GM23338 (cell line): Measurements from ENCODE around the gene KCNK4. TPM values are rescaled to one million over a fixed set of nuclear protein-coding genes. Genes with fewer than 3 reads are reported as not detected.

Experiments used
- ATAC-seq: fragments of 200-7000 bp; cut with Tn5 transposase; 3 replicates; pipeline ENCODE4 v1.9.1; 2020
- DNase-seq: peaks from one replicate; pipeline ENCODE4 v3.0.0-alpha.2; 2015; ENCODE audit warnings: low spot score
- H2AFZ ChIP-seq: fragments of 200-600 bp; sonication (generic); 2 replicates; pipeline ENCODE4 v1.8.0; 2016; ENCODE audit warnings: antibody characterized with exemption, mild to moderate bottlenecking, moderate library complexity
- H3F3A ChIP-seq: fragments of 200-600 bp; sonication (generic); replicated peaks from 2 replicates; pipeline ENCODE4 v1.8.0; 2017; ENCODE audit warnings: antibody characterized with exemption, mixed run types, low read depth
- H3K27ac ChIP-seq: fragments of 200-600 bp; sonication (generic); 2 replicates; pipeline ENCODE4 v1.6.1; 2016; ENCODE audit warnings: low read depth
- H3K27me3 ChIP-seq: fragments of 200-600 bp; sonication (generic); 2 replicates; pipeline ENCODE4 v1.8.0; 2016; ENCODE audit warnings: mild to moderate bottlenecking, mixed run types, moderate library complexity; ENCODE audit not compliant: insufficient read depth
- H3K36me3 ChIP-seq: fragments of 200-600 bp; sonication (generic); 2 replicates; pipeline ENCODE4 v1.8.0; 2016; ENCODE audit warnings: mild to moderate bottlenecking; ENCODE audit not compliant: insufficient read depth
- H3K4me1 ChIP-seq: fragments of 200-600 bp; sonication (generic); 2 replicates; pipeline ENCODE4 v1.8.0; 2016; ENCODE audit warnings: mild to moderate bottlenecking, moderate library complexity; ENCODE audit not compliant: insufficient read depth
- H3K4me2 ChIP-seq: fragments of 200-600 bp; sonication (generic); 2 replicates; pipeline ENCODE4 v1.7.1; 2017; ENCODE audit warnings: mixed run types
- H3K4me3 ChIP-seq: fragments of 200-600 bp; sonication (generic); 2 replicates; pipeline ENCODE4 v1.6.1; 2016; ENCODE audit warnings: mixed run types
- H3K79me2 ChIP-seq: fragments of 200-600 bp; sonication (generic); replicated peaks from 2 replicates; pipeline ENCODE4 v1.8.0; 2017; ENCODE audit warnings: mild to moderate bottlenecking; ENCODE audit not compliant: insufficient read depth
- H3K9me2 ChIP-seq: fragments of 200-600 bp; sonication (generic); 2 replicates; pipeline ENCODE4 v1.8.0; 2017; ENCODE audit not compliant: insufficient read depth
- H4K20me1 ChIP-seq: fragments of 200-600 bp; sonication (generic); replicated peaks from 2 replicates; pipeline ENCODE4 v1.8.0; 2017; ENCODE audit warnings: mild to moderate bottlenecking; ENCODE audit not compliant: insufficient read depth
- H3K27ac Mint-ChIP-seq: 2 replicates; pipeline ENCODE4 v1.8.0; 2020; ENCODE audit warnings: inconsistent platforms, mild to moderate bottlenecking, moderate library complexity, mixed read lengths
- H3K27me3 Mint-ChIP-seq: 3 replicates; pipeline ENCODE4 v1.8.0; 2022; ENCODE audit warnings: low read depth, mild to moderate bottlenecking, moderate library complexity, mixed read lengths, inconsistent platforms; ENCODE audit not compliant: insufficient read depth, poor library complexity
- H3K36me3 Mint-ChIP-seq: 3 replicates; pipeline ENCODE4 v1.8.0; 2021; ENCODE audit warnings: low read depth, mild to moderate bottlenecking, inconsistent platforms, moderate library complexity, mixed read lengths
- H3K4me1 Mint-ChIP-seq: 3 replicates; pipeline ENCODE4 v1.8.0; 2020; ENCODE audit warnings: mild to moderate bottlenecking, inconsistent platforms, mixed read lengths
- H3K4me3 Mint-ChIP-seq: 3 replicates; pipeline ENCODE4 v1.8.0; 2021; ENCODE audit warnings: moderate library complexity, mild to moderate bottlenecking, inconsistent platforms, mixed read lengths
- H3K9me3 Mint-ChIP-seq: 3 replicates; pipeline ENCODE4 v1.8.0; 2020; ENCODE audit warnings: moderate library complexity, mild to moderate bottlenecking, inconsistent platforms, mixed read lengths
- CREB1 ChIP-seq: fragments of 250-450 bp; sonication (Bioruptor Pico); IDR thresholded peaks from 2 replicates; pipeline ENCODE4 v1.5.0; 2020; ENCODE audit warnings: low read depth, mild to moderate bottlenecking, moderate library complexity
- EZH2 ChIP-seq: fragments of 200-600 bp; sonication (generic); IDR thresholded peaks from one replicate; pipeline ENCODE4 v1.8.0; 2017; ENCODE audit warnings: antibody characterized with exemption, mild to moderate bottlenecking, low read depth; ENCODE audit not compliant: unreplicated experiment
- EZH2phosphoT487 ChIP-seq: fragments of 200-600 bp; sonication (generic); IDR thresholded peaks from one replicate; pipeline ENCODE4 v1.8.1; 2018; ENCODE audit warnings: antibody characterized with exemption; ENCODE audit not compliant: unreplicated experiment
- JUNB ChIP-seq: IDR thresholded peaks from one replicate; pipeline ENCODE4 v1.6.1; 2016; ENCODE audit warnings: antibody characterized with exemption; ENCODE audit not compliant: unreplicated experiment
- NANOG ChIP-seq: IDR thresholded peaks from 2 replicates; pipeline ENCODE4 v1.6.1; 2016; ENCODE audit warnings: antibody characterized with exemption, borderline replicate concordance
- POLR2AphosphoS5 ChIP-seq: IDR thresholded peaks from 2 replicates; pipeline ENCODE4 v1.6.1; 2016; ENCODE audit warnings: antibody characterized with exemption, low read depth
- ZNF114 ChIP-seq: fragments of 250-450 bp; sonication (Bioruptor Pico); IDR thresholded peaks from 2 replicates; pipeline ENCODE4 v1.5.0; 2020; ENCODE audit warnings: mild to moderate bottlenecking, moderate library complexity
- ZNF331 ChIP-seq: fragments of 250-450 bp; sonication (Bioruptor Pico); IDR thresholded peaks from 2 replicates; pipeline ENCODE4 v1.5.0; 2020; ENCODE audit warnings: low read depth, mild to moderate bottlenecking, moderate library complexity
- polyA plus RNA-seq: library from polyadenylated mRNA; unstranded; fragments of >200 nt; fragmentation: Nextera tagmentation; extraction: Ambion mirVana; gene quantifications from 2 replicates; pipeline ENCODE4 v1.2.1, GENCODE V29; 2016
- total RNA-seq: library from RNA; depleted of rRNA; stranded (reverse); fragments of >200 nt; shearing (Covaris generic); gene quantifications from 2 replicates; pipeline ENCODE4 v1.2.3, GENCODE V29; 2014
- TF ChIP-seq, protein P1 (sequence below): IDR thresholded peaks from one replicate; pipeline ENCODE4 v1.6.1; 2018; ENCODE audit warnings: antibody characterized with exemption; ENCODE audit not compliant: unreplicated experiment
- TF ChIP-seq, protein P2 (sequence below), 2 experiments: fragments of 200-600 bp in 1 of 2; sonication (generic) in 1 of 2; conservative IDR thresholded peaks; 2 replicates each; pipeline versions ENCODE4 v1.5.1 to v1.6.1; 2016 to 2017; ENCODE audit warnings: antibody characterized with exemption in 2 of 2, low read depth in 2 of 2, mild to moderate bottlenecking in 2 of 2, moderate library complexity in 1 of 2
- TF ChIP-seq, protein P3 (sequence below): IDR thresholded peaks from 2 replicates; pipeline ENCODE4 v1.6.1; 2016; ENCODE audit warnings: antibody characterized with exemption

The KCNK4 gene
- total and polyA plus RNA-seq, 2 experiments from 2014 or later = 1.0 TPM; not detected in 1

DNA sequence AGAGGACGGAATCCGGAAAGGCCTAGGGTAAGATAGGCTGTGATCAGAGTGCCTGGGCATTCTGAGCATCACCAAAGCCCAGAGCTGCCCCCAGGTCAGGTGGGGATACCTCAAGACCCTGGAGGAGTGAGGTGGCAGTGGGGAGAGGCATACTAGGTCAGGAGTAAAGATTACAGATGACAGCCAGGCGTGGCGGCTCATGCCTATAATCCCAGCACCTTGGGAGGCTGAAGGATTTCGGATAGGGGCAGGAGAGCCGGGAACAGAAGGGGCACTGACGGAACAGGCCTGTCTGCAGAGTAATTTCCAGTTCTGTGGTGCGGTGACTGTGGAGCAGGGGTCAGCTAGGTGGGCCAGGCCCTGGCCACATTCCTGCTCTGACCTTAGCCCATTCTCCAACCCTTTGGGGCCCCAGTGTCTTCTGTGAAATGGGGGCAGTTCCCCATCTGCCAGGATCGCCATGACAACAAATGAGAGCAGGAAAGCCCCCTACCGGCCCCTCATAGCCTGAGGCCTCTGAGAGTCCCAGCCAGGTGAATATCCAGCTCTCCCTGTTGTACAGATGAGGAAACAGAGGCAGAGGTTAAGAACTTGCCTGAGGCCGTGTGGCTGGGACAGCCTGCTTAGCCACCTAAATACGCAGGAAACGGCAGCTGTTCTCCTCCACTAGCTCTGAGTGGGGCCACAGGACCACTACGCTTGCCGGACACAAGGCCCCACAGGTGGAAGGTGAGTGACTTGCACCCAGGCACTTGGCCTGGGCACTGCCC lies 15.9 kb upstream of the KCNK4 start (continued):
- TF ChIP-seq, protein P1, sequence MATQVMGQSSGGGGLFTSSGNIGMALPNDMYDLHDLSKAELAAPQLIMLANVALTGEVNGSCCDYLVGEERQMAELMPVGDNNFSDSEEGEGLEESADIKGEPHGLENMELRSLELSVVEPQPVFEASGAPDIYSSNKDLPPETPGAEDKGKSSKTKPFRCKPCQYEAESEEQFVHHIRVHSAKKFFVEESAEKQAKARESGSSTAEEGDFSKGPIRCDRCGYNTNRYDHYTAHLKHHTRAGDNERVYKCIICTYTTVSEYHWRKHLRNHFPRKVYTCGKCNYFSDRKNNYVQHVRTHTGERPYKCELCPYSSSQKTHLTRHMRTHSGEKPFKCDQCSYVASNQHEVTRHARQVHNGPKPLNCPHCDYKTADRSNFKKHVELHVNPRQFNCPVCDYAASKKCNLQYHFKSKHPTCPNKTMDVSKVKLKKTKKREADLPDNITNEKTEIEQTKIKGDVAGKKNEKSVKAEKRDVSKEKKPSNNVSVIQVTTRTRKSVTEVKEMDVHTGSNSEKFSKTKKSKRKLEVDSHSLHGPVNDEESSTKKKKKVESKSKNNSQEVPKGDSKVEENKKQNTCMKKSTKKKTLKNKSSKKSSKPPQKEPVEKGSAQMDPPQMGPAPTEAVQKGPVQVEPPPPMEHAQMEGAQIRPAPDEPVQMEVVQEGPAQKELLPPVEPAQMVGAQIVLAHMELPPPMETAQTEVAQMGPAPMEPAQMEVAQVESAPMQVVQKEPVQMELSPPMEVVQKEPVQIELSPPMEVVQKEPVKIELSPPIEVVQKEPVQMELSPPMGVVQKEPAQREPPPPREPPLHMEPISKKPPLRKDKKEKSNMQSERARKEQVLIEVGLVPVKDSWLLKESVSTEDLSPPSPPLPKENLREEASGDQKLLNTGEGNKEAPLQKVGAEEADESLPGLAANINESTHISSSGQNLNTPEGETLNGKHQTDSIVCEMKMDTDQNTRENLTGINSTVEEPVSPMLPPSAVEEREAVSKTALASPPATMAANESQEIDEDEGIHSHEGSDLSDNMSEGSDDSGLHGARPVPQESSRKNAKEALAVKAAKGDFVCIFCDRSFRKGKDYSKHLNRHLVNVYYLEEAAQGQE = no peak
- no peak for TF ChIP-seq EZH2phosphoT487

DNA sequence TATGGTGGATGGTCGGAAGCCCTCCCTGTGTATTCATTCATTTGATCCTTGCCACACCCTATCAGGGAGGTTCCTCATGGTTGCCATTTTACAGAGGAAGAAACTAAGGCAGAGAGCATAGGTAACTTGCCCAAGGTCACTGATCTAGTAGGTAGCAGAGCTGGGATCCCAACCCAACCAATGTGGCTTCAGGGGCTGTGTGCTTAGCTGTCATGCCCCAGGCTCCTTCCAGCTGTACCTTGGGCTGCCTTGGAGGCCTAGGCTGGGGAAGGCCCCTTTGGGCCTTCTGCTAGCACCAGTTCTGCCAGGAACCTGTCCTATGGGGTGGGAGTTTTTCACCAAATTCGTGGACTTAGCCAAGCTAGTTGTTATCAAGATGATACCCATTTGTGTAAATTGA lies 15.3 kb upstream of the KCNK4 start:
- H3K79me2 ChIP-seq = no peaks in the 10 kb centered on the region
- H3K27me3 ChIP-seq = no peaks in the 10 kb centered on the region
- no peaks in the 10 kb centered on the region; the same call in 1 of the 3 replicates for H3K36me3 Mint-ChIP-seq
- ATAC-seq (no peak), DNase-seq (no peak)
- H3K4me1 Mint-ChIP-seq = peaks cover 12% of the 10 kb centered on the region; the same call in 2 of the 3 replicates
- no peaks in the 10 kb centered on the region for H3K36me3 ChIP-seq
- H3K9me2 ChIP-seq = no peaks in the 10 kb centered on the region
- peaks cover 8% of the 10 kb centered on the region; the same call in 1 of the 2 replicates for H3F3A ChIP-seq
- H4K20me1 ChIP-seq = no peaks in the 10 kb centered on the region; the same call in 1 of the 2 replicates
- H3K4me3 ChIP-seq = no peak overlapping the region
- no peak overlapping the region for H2AFZ ChIP-seq
- no peak overlapping the region for H3K4me2 ChIP-seq
- peaks cover 3% of the 10 kb centered on the region; the same call in 1 of the 2 replicates for H3K4me1 ChIP-seq
- no peak overlapping the region for H3K27ac Mint-ChIP-seq
- H3K4me3 Mint-ChIP-seq = no peak overlapping the region
- no peak overlapping the region for H3K27ac ChIP-seq
- peaks cover 10% of the 10 kb centered on the region for H3K27me3 Mint-ChIP-seq
- no peaks in the 10 kb centered on the region; the same call in 2 of the 3 replicates for H3K9me3 Mint-ChIP-seq
- no peak for TF ChIP-seq NANOG
- no peak for TF ChIP-seq POLR2AphosphoS5
- no peak for TF ChIP-seq CREB1
- TF ChIP-seq ZNF114 (CRISPR knock-in tag) = no peak
- TF ChIP-seq EZH2phosphoT487 = no peak
- TF ChIP-seq, protein P2, sequence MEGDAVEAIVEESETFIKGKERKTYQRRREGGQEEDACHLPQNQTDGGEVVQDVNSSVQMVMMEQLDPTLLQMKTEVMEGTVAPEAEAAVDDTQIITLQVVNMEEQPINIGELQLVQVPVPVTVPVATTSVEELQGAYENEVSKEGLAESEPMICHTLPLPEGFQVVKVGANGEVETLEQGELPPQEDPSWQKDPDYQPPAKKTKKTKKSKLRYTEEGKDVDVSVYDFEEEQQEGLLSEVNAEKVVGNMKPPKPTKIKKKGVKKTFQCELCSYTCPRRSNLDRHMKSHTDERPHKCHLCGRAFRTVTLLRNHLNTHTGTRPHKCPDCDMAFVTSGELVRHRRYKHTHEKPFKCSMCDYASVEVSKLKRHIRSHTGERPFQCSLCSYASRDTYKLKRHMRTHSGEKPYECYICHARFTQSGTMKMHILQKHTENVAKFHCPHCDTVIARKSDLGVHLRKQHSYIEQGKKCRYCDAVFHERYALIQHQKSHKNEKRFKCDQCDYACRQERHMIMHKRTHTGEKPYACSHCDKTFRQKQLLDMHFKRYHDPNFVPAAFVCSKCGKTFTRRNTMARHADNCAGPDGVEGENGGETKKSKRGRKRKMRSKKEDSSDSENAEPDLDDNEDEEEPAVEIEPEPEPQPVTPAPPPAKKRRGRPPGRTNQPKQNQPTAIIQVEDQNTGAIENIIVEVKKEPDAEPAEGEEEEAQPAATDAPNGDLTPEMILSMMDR (conservative IDR thresholded peaks at IDR 0.05; ENCODE audit: low read depth in 2 of 2) = no peak
- no peak for TF ChIP-seq ZNF331 (CRISPR knock-in tag)
- TF ChIP-seq, protein P3, sequence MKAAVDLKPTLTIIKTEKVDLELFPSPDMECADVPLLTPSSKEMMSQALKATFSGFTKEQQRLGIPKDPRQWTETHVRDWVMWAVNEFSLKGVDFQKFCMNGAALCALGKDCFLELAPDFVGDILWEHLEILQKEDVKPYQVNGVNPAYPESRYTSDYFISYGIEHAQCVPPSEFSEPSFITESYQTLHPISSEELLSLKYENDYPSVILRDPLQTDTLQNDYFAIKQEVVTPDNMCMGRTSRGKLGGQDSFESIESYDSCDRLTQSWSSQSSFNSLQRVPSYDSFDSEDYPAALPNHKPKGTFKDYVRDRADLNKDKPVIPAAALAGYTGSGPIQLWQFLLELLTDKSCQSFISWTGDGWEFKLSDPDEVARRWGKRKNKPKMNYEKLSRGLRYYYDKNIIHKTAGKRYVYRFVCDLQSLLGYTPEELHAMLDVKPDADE = no peak
- TF ChIP-seq, protein P1 = no peak
- TF ChIP-seq EZH2 = no peak
- no peak for TF ChIP-seq JUNB
